Sigmoid colon (tissue), 7 donors: ENCODE results near the gene LTC4S. TPM values are rescaled to one million over a fixed set of nuclear protein-coding genes. Genes with fewer than 3 reads are reported as not detected.

ENCODE experiments used
- DNase-seq: peaks from one replicate; pipeline ENCODE4 v3.0.0-alpha.2; 2019
- H3K27ac ChIP-seq, 4 donors: fragments of 200-600 bp; sonication (generic); one replicate each; pipeline ENCODE4 v1.5.1; 2016 to 2019; ENCODE audit warnings: mild to moderate bottlenecking in 1 of 4
- H3K27me3 ChIP-seq, 3 donors: fragments of 200-600 bp; sonication (generic); one replicate each; pipeline ENCODE4 v1.5.1; 2019; ENCODE audit warnings: mild to moderate bottlenecking in 1 of 3
- H3K36me3 ChIP-seq, 4 donors: fragments of 200-600 bp; sonication (generic); one replicate each; pipeline ENCODE4 v1.5.1; 2016 to 2019
- H3K4me1 ChIP-seq, 4 donors: fragments of 200-600 bp; sonication (generic); one replicate each; pipeline ENCODE4 v1.5.1; 2017 to 2019
- H3K4me3 ChIP-seq, 4 donors: fragments of 200-600 bp; sonication (generic); one replicate each; pipeline ENCODE4 v1.5.1; 2017 to 2019; ENCODE audit warnings: mild to moderate bottlenecking in 2 of 4, moderate library complexity in 1 of 4
- H3K9me3 ChIP-seq, 4 donors: fragments of 200-600 bp in 3 of 4; sonication (generic) in 3 of 4; one replicate each; pipeline versions ENCODE4 v1.5.1 to v1.6.1; 2013 to 2019
- CTCF ChIP-seq, 4 experiments: fragments of 450-650 bp in 3 of 4; fragments of 200-600 bp in 1 of 4; IDR thresholded peaks; one replicate each; pipeline ENCODE4 v1.5.1; 2016 to 2019; ENCODE audit warnings: antibody characterized with exemption in 4 of 4, mild to moderate bottlenecking in 3 of 4, moderate library complexity in 2 of 4
- EP300 ChIP-seq, 4 donors: sonication (generic); formaldehyde crosslinking; IDR thresholded peaks; one replicate each; pipeline ENCODE4 v1.6.1; 2017; ENCODE audit warnings: antibody characterized with exemption in 4 of 4
- POLR2A ChIP-seq, 2 donors: fragments of 450-650 bp; IDR thresholded peaks; one replicate each; pipeline ENCODE4 v1.6.1; 2016; ENCODE audit warnings: antibody characterized with exemption in 2 of 2, mild to moderate bottlenecking in 2 of 2, moderate library complexity in 2 of 2
- POLR2AphosphoS5 ChIP-seq, 4 donors: sonication (generic); formaldehyde crosslinking; IDR thresholded peaks; one replicate each; pipeline ENCODE4 v1.6.1; 2017; ENCODE audit warnings: antibody characterized with exemption in 4 of 4
- WGBS, 2 donors: extraction: QIAGEN DNeasy Blood & Tissue Kit; methylation state at CpG; one replicate each; pipeline ENCODE4 v1.1.7; 2013; 5-methylcytosine and 5-hydroxymethylcytosine counted together
- intact Hi-C: fragments of 100-400 bp; cut with DNase I; formaldehyde crosslinking; loops from one replicate; pipeline ENCODE4 v1.15.1; 2023
- polyA plus RNA-seq, 3 donors: library from polyadenylated mRNA; stranded (reverse); fragments of 200-250 nt; gene quantifications; one replicate each; pipeline ENCODE4 v1.2.3, GENCODE V29; 2013
- total RNA-seq, 4 donors: library from RNA; depleted of rRNA; stranded (reverse); fragments of >200 nt; gene quantifications; one replicate each; pipeline ENCODE4 v1.1.0, GENCODE V29; 2016
- donor health status: healthy with polysubstance abuse.
- donor health status: Bipolar disorder and iron deficiency.
- donor health status: healthy.

LTC4S gene
- total and polyA plus RNA-seq, 7 donors = 1.5 to 6.1 (median 4.3) TPM; not detected in 1

GRCh38 chr5:179794171-179794570 is 385 bp downstream of the LTC4S start:
- peak overlapping the region in 2 of 4 donors; percentile 18 to 62 for H3K4me3 ChIP-seq
- H3K27ac ChIP-seq = peak overlapping the region; percentile 46 to 61 (median 53)
- intact Hi-C loops = no loop called here
- 71 to 76% methylated on average over 3 of the region's 3 CpGs for WGBS, 2 donors
- peaks cover 0 to 40% (median 33%) of the 10 kb centered on the region in 4 donors for H3K4me1 ChIP-seq
- peaks cover 17 to 22% (median 20%) of the 10 kb centered on the region in 4 donors for H3K36me3 ChIP-seq
- no peaks in the 10 kb centered on the region for H3K27me3 ChIP-seq
- H3K9me3 ChIP-seq = no peaks in the 10 kb centered on the region
- TF ChIP-seq CTCF (IDR thresholded peaks at IDR 0.05) (no peak), POLR2A (IDR thresholded peaks at IDR 0.05) (no peak)
- peak; percentile 63 for DNase-seq

- WGBS, 2 donors = 95 to 97% methylated on average over 3 of the region's 3 CpGs
- Histone ChIP-seq H3K4me1 (peaks cover 0 to 40% (median 33%) of the 10 kb centered on the region in 4 donors), H3K4me3 (peak overlapping the region in 1 of 4 donors; percentile 62), H3K27ac (peak overlapping the region in 2 of 4 donors; percentile 46 to 55), H3K9me3 (no peaks in the 10 kb centered on the region), H3K36me3 (peaks cover 21 to 26% (median 24%) of the 10 kb centered on the region in 4 donors), H3K27me3 (no peaks in the 10 kb centered on the region)
- TF ChIP-seq POLR2A (IDR thresholded peaks at IDR 0.05) (no peak), EP300 (IDR thresholded peaks at IDR 0.05) (no peak), CTCF (IDR thresholded peaks at IDR 0.05) (no peak), POLR2AphosphoS5 (IDR thresholded peaks at IDR 0.05) (no peak)
- peak; percentile 69 for DNase-seq
- intact Hi-C loops = no loop called here
Observed at GRCh38 chr5:179794575-179794974, 789 bp downstream of the LTC4S start.

GRCh38 chr5:179795049-179795862 is 1.5 kb downstream of the LTC4S start:
- no peak for TF ChIP-seq POLR2AphosphoS5 (IDR thresholded peaks at IDR 0.05)
- TF ChIP-seq POLR2A (IDR thresholded peaks at IDR 0.05) = no peak
- TF ChIP-seq CTCF (IDR thresholded peaks at IDR 0.05) = no peak
- TF ChIP-seq EP300 (IDR thresholded peaks at IDR 0.05) = no peak
- Histone ChIP-seq H3K4me3 (peak overlapping the region; percentile 38 to 67 (median 63)), H3K27ac (peak overlapping the region; percentile 82 to 87 (median 84)), H3K36me3 (peaks cover 28 to 32% (median 31%) of the 10 kb centered on the region in 4 donors), H3K9me3 (no peaks in the 10 kb centered on the region), H3K27me3 (no peaks in the 10 kb centered on the region), H3K4me1 (peaks cover 0 to 40% (median 33%) of the 10 kb centered on the region in 4 donors)
- DNase-seq = peak; percentile 70
- intact Hi-C loops = loop anchor here (5.0 kb wide), 1 partner anchor 118 kb away; no protein-coding TSS in a partner anchor
- 5 to 11% methylated on average over 53 of the region's 53 CpGs for WGBS, 2 donors

GRCh38 chr5:179795863-179796833 is 2.4 kb downstream of the LTC4S start:
- WGBS, 2 donors = 1 to 3% methylated on average over 113 of the region's 113 CpGs
- peak; percentile 87 for DNase-seq
- Histone ChIP-seq H3K4me3 (peak overlapping the region; percentile 38 to 67 (median 63)), H3K36me3 (peaks cover 30 to 41% (median 34%) of the 10 kb centered on the region in 4 donors), H3K27me3 (no peaks in the 10 kb centered on the region), H3K27ac (peak overlapping the region; percentile 82 to 87 (median 84)), H3K4me1 (peaks cover 0 to 40% (median 33%) of the 10 kb centered on the region in 4 donors), H3K9me3 (no peaks in the 10 kb centered on the region)
- TF ChIP-seq POLR2AphosphoS5 (IDR thresholded peaks at IDR 0.05) (peak; percentile 20 to 78 (median 59)), POLR2A (IDR thresholded peaks at IDR 0.05) (peak; percentile 12 to 20), CTCF (IDR thresholded peaks at IDR 0.05) (peak; percentile 10 to 89 (median 26)), EP300 (IDR thresholded peaks at IDR 0.05) (no peak)
- intact Hi-C loops = loop anchor here (5.0 kb wide), 1 partner anchor 119 kb away; no protein-coding TSS in a partner anchor
